Endothelial cell of umbilical vein (primary cell): Measurements from ENCODE around the gene HNRNPC. TPM values are rescaled to one million over a fixed set of nuclear protein-coding genes. Genes with fewer than 3 reads are reported as not detected.

ENCODE experiments used
- BruUV-seq: library from RNA; stranded (reverse); fragments of 400-500 nt; replicated peaks from 2 replicates; lab custom pipeline; 2021; lab: Mats Ljungman, UMichigan
- CTCF ChIA-PET: fragments of 300-600, 350-600 bp; sonication (Branson Sonifier 250); formaldehyde crosslinking; loops from one replicate; lab custom pipeline; 2021; ENCODE audit warnings: antibody characterized with exemption, inconsistent platforms; lab: Charles Lee
- POLR2A ChIA-PET: fragments of 300-600, 350-600 bp; sonication (Branson Sonifier 250); formaldehyde crosslinking; loops from one replicate; lab custom pipeline; 2021; ENCODE audit warnings: antibody characterized with exemption, inconsistent platforms; lab: Charles Lee
- DNase-seq: peaks from one replicate; pipeline ENCODE4 v3.0.0-alpha.2; 2011; ENCODE audit warnings: low read depth, low spot score
- FAIRE-seq: peaks from 2 replicates; lab custom pipeline; 2011; peaks lifted over from hg19 to GRCh38; lab: Jason Lieb, UNC
- H2AFZ ChIP-seq: 2 replicates; pipeline ENCODE4 v1.6.0; 2012; ENCODE audit warnings: low read depth, low read length, control low read depth, inconsistent platforms
- H3K27ac ChIP-seq: 2 replicates; pipeline ENCODE4 v1.5.1; 2011; ENCODE audit warnings: low read depth, mild to moderate bottlenecking, control low read depth, low read length, moderate library complexity; ENCODE audit not compliant: insufficient read depth
- H3K27me3 ChIP-seq, 2 experiments: 2 replicates each; pipeline versions ENCODE4 v1.6.0 to v1.6.1; 2011; ENCODE audit warnings: low read length in 2 of 2, mixed read lengths in 1 of 2; ENCODE audit not compliant: control insufficient read depth in 2 of 2, insufficient read depth in 2 of 2
- H3K36me3 ChIP-seq, 2 experiments: 2 replicates in 1 of 2; 3 replicates in 1 of 2; pipeline ENCODE4 v1.5.1; 2011; ENCODE audit warnings: low read length in 2 of 2, mild to moderate bottlenecking in 1 of 2, moderate library complexity in 1 of 2; ENCODE audit not compliant: control insufficient read depth in 2 of 2, insufficient read depth in 2 of 2; ENCODE audit errors: extremely low read depth in 1 of 2
- H3K4me1 ChIP-seq: 3 replicates; pipeline ENCODE4 v1.5.1; 2011; ENCODE audit warnings: mild to moderate bottlenecking, low read length; ENCODE audit not compliant: control insufficient read depth, insufficient read depth; ENCODE audit errors: extremely low read depth
- H3K4me2 ChIP-seq: 2 replicates; pipeline ENCODE4 v1.6.1; 2011; ENCODE audit warnings: low read length, control low read depth, mixed read lengths; ENCODE audit not compliant: insufficient read depth
- H3K4me3 ChIP-seq, 3 experiments: fragments of 200-600 bp in 1 of 3; sonication (generic), shearing (Covaris generic) in 1 of 3; replicated peaks in 1 of 3; 2 replicates each; pipeline ENCODE4 v1.5.1; 2011 to 2016; ENCODE audit warnings: control low read depth in 3 of 3, low read length in 3 of 3, mild to moderate bottlenecking in 2 of 3, inconsistent platforms in 1 of 3, low read depth in 1 of 3, moderate library complexity in 1 of 3; ENCODE audit not compliant: insufficient read depth in 1 of 3
- H3K79me2 ChIP-seq: 2 replicates; pipeline ENCODE4 v1.6.0; 2012; ENCODE audit warnings: low read length, inconsistent platforms; ENCODE audit not compliant: control insufficient read depth, insufficient read depth
- H3K9ac ChIP-seq: replicated peaks from 2 replicates; pipeline ENCODE3; 2011; ENCODE audit warnings: low read length, control low read depth; ENCODE audit not compliant: insufficient read depth; ENCODE audit errors: extremely low read depth
- H3K9me1 ChIP-seq: replicated peaks from 3 replicates; pipeline ENCODE4 v1.6.0; 2011; ENCODE audit warnings: mild to moderate bottlenecking, low read length; ENCODE audit not compliant: control insufficient read depth, insufficient read depth; ENCODE audit errors: extremely low read depth
- H3K9me3 ChIP-seq: replicated peaks from 2 replicates; pipeline ENCODE4 v1.5.1; 2012; ENCODE audit warnings: low read length, inconsistent platforms; ENCODE audit not compliant: control insufficient read depth, insufficient read depth
- H4K20me1 ChIP-seq: replicated peaks from 2 replicates; pipeline ENCODE3; 2011; ENCODE audit warnings: mild to moderate bottlenecking, low read length; ENCODE audit not compliant: control insufficient read depth, insufficient read depth; ENCODE audit errors: extremely low read depth
- CTCF ChIP-seq, 2 donors: IDR thresholded peaks; 1 replicate in 1 of 2; 2 replicates in 1 of 2; pipeline ENCODE4 v1.5.1; 2011; ENCODE audit warnings: low read length in 2 of 2, mild to moderate bottlenecking in 2 of 2, moderate library complexity in 2 of 2, control low read depth in 1 of 2, inconsistent platforms in 1 of 2, low read depth in 1 of 2; ENCODE audit not compliant: insufficient read depth in 1 of 2; ENCODE audit errors: extremely low read depth in 1 of 2
- EZH2 ChIP-seq: IDR thresholded peaks from 2 replicates; pipeline ENCODE4 v1.6.1; 2012; ENCODE audit warnings: borderline replicate concordance, low read depth, mild to moderate bottlenecking, moderate library complexity, low read length, inconsistent platforms; ENCODE audit not compliant: severe bottlenecking
- FOS ChIP-seq: IDR thresholded peaks from 2 replicates; pipeline ENCODE4 v1.6.1; 2011; ENCODE audit warnings: mild to moderate bottlenecking, low read length, moderate library complexity, borderline replicate concordance; ENCODE audit not compliant: insufficient read depth
- GATA2 ChIP-seq: IDR thresholded peaks from 2 replicates; pipeline ENCODE4 v1.7.0; 2011; ENCODE audit warnings: low read depth, mild to moderate bottlenecking, moderate library complexity, mixed read lengths, low read length; ENCODE audit not compliant: insufficient read length, insufficient read depth
- JUN ChIP-seq: IDR thresholded peaks from 2 replicates; pipeline ENCODE4 v1.6.1; 2011; ENCODE audit warnings: borderline replicate concordance, low read depth; ENCODE audit not compliant: insufficient read length, insufficient read depth
- MAX ChIP-seq: IDR thresholded peaks from 2 replicates; pipeline ENCODE4 v1.6.1; 2011; ENCODE audit not compliant: insufficient read depth, insufficient read length
- MYC ChIP-seq: IDR thresholded peaks from one replicate; pipeline ENCODE4 v1.6.1; 2011; ENCODE audit warnings: mild to moderate bottlenecking, low read depth, low read length
- POLR2A ChIP-seq: IDR thresholded peaks from 2 replicates; pipeline ENCODE4 v1.6.1; 2012; ENCODE audit warnings: low read depth, mild to moderate bottlenecking, control low read depth, low read length
- POLR2AphosphoS5 ChIP-seq: IDR thresholded peaks from 2 replicates; pipeline ENCODE4 v1.6.1; 2012; ENCODE audit warnings: low read depth, mild to moderate bottlenecking, control low read depth, low read length, moderate library complexity; ENCODE audit not compliant: insufficient read depth
- dilution Hi-C: fragments of 300-500 bp; cut with MboI; formaldehyde crosslinking; loops from one replicate; pipeline ENCODE4 v1.15.0; 2019; ENCODE audit warnings: low sequenced_read_pairs; ENCODE audit not compliant: extremely low pct_ligation_motif_present
- intact Hi-C: fragments of 100-400 bp; cut with micrococcal nuclease; formaldehyde crosslinking; loops from one replicate; pipeline ENCODE4 v1.10.0; 2022
- polyA plus RNA-seq, 4 experiments: library from polyadenylated mRNA; depleted of rRNA in 3 of 4; stranded (reverse) in 3 of 4; unstranded in 1 of 4; fragments of >200 nt; gene quantifications; 2 replicates each; pipeline versions ENCODE4 v1.2.1 to v1.2.3, GENCODE V29; 2011 to 2012; ENCODE audit warnings: missing spikeins in 1 of 4
- total RNA-seq: library from RNA; stranded (reverse); gene quantifications from 2 replicates; pipeline ENCODE4 v1.2.3, GENCODE V29; 2021

Gene HNRNPC
- total and polyA plus RNA-seq, 2 donors (not counting 3 experiments of a cell fraction or from before 2014, with no cell fraction given), result 531 to 674 TPM

- POLR2A ChIA-PET, result no interaction called here
- peaks cover 28% of the 10 kb centered on the region for H4K20me1 ChIP-seq
- no peak overlapping the region for H3K9ac ChIP-seq
- H3K36me3 ChIP-seq, result peaks cover 30 to 71% of the 10 kb centered on the region in 2 experiments
- H3K4me3 ChIP-seq, result no peak overlapping the region
- FAIRE-seq, result no peak
- no peaks in the 10 kb centered on the region for H3K9me3 ChIP-seq
- no peak for DNase-seq
- H2AFZ ChIP-seq, result no peak overlapping the region
- peaks cover 46% of the 10 kb centered on the region for H3K79me2 ChIP-seq
- H3K27me3 ChIP-seq, result no peaks in the 10 kb centered on the region
- H3K9me1 ChIP-seq, result no peaks in the 10 kb centered on the region
- no peak overlapping the region for H3K27ac ChIP-seq
- no TSS peak for BruUV-seq
- TF ChIP-seq EZH2 (no peak), FOS (no peak), JUN (no peak), MYC (no peak), POLR2A (no peak), GATA2 (no peak), CTCF (IDR thresholded peaks at IDR 0.05; ENCODE audit: extremely low read depth in 1 of 2, insufficient read depth in 1 of 2, low read depth in 1 of 2, low read length in 2 of 2) (no peak), POLR2AphosphoS5 (no peak), MAX (no peak)
- intact Hi-C loops, result no loop called here
- H3K4me1 ChIP-seq, result no peaks in the 10 kb centered on the region
- dilution Hi-C loops, result no loop called here
- no peak overlapping the region for H3K4me2 ChIP-seq
- CTCF ChIA-PET, result interaction anchor here (1.0 kb wide), 1 partner anchor 149 kb away, joined by 4 read pairs; no protein-coding TSS in a partner anchor
Measured at GRCh38 chr14:21211509-21211908, 57.7 kb downstream of the HNRNPC start.
